Suprapubic skin (tissue), 4 donors: ENCODE measurements around the gene RHBDF1. TPM values are rescaled to one million over a fixed set of nuclear protein-coding genes. Genes with fewer than 3 reads are reported as not detected.

Source experiments
- DNase-seq, 2 donors: peaks; one replicate each; pipeline ENCODE4 v3.0.0-alpha.2; 2019; ENCODE audit warnings: low spot score in 2 of 2
- H3K27ac ChIP-seq: fragments of 200-600 bp; sonication (generic); one replicate; pipeline ENCODE4 v1.5.1; 2019
- H3K27me3 ChIP-seq: fragments of 200-600 bp; sonication (generic); one replicate; pipeline ENCODE4 v1.5.1; 2019
- H3K36me3 ChIP-seq: fragments of 200-600 bp; sonication (generic); one replicate; pipeline ENCODE4 v1.5.1; 2019
- H3K4me1 ChIP-seq: fragments of 200-600 bp; sonication (generic); one replicate; pipeline ENCODE4 v1.5.1; 2019
- H3K4me3 ChIP-seq: fragments of 200-600 bp; sonication (generic); one replicate; pipeline ENCODE4 v1.5.1; 2019; ENCODE audit warnings: mild to moderate bottlenecking
- H3K9me3 ChIP-seq: fragments of 200-600 bp; sonication (generic); one replicate; pipeline ENCODE4 v1.5.1; 2019
- CTCF ChIP-seq, 2 donors: fragments of 200-600 bp in 1 of 2; fragments of 450-650 bp in 1 of 2; sonication (generic) in 1 of 2; IDR thresholded peaks; one replicate each; pipeline ENCODE4 v1.5.1; 2016 to 2019; ENCODE audit warnings: antibody characterized with exemption in 2 of 2, mild to moderate bottlenecking in 1 of 2, moderate library complexity in 1 of 2
- EP300 ChIP-seq: sonication (generic); formaldehyde crosslinking; IDR thresholded peaks from one replicate; pipeline ENCODE4 v1.6.1; 2017; ENCODE audit warnings: antibody characterized with exemption
- POLR2A ChIP-seq, 2 donors: fragments of 450-650 bp; IDR thresholded peaks; one replicate each; pipeline ENCODE4 v1.6.1; 2017; ENCODE audit warnings: antibody characterized with exemption in 2 of 2, mild to moderate bottlenecking in 2 of 2, moderate library complexity in 2 of 2
- POLR2AphosphoS5 ChIP-seq, 3 donors: sonication (generic); formaldehyde crosslinking; IDR thresholded peaks; one replicate each; pipeline ENCODE4 v1.6.1; 2017; ENCODE audit warnings: antibody characterized with exemption in 3 of 3
- WGBS: methylation state at CpG from one replicate; pipeline ENCODE4 v1.1.5; 2018; 5-methylcytosine and 5-hydroxymethylcytosine counted together
- total RNA-seq, 4 donors: library from RNA; depleted of rRNA; stranded (reverse); fragments of >200 nt; gene quantifications; one replicate each; pipeline ENCODE4 v1.1.0, GENCODE V29; 2016

The RHBDF1 gene
- total RNA-seq = 100 to 1,000 TPM in 1 of 4 donors, 10 to 100 TPM in 3; 32.1 to 107 (median 41.2) TPM

- WGBS = 54% methylated on average over 16 of the region's 62 CpGs
- H3K9me3 ChIP-seq = no peaks in the 10 kb centered on the region
- peaks cover 93% of the 10 kb centered on the region for H3K4me1 ChIP-seq
- peak within 1 kb of the TSS; percentile 65 for H3K4me3 ChIP-seq
- peak in 1 of 3 donors; percentile 62 for TF ChIP-seq POLR2AphosphoS5 (IDR thresholded peaks at IDR 0.05)
- TF ChIP-seq EP300 = no peak
- no peaks in the 10 kb centered on the region for H3K27me3 ChIP-seq
- no peak for DNase-seq
- H3K36me3 ChIP-seq = no peaks in the 10 kb centered on the region
- H3K27ac ChIP-seq = peak within 1 kb of the TSS; percentile 92
Measured at GRCh38 chr16:72561-73548, at the start of gene RHBDF1. Gene RHBDF1, minus strand, starts transcription at chr16:72631. Its CDS starts 7,616 bp downstream, at chr16:65015.

GRCh38 chr16:120756-121155, 48.3 kb upstream of the RHBDF1 start:
- H3K9me3 ChIP-seq = no peaks in the 10 kb centered on the region
- TF ChIP-seq EP300 = no peak
- TF ChIP-seq POLR2AphosphoS5 (IDR thresholded peaks at IDR 0.05) = no peak
- TF ChIP-seq CTCF (IDR thresholded peaks at IDR 0.05) = no peak
- H3K27ac ChIP-seq = no peak overlapping the region
- H3K4me3 ChIP-seq = no peak overlapping the region
- WGBS = 94% methylated on average over 2 of the region's 2 CpGs
- no peaks in the 10 kb centered on the region for H3K4me1 ChIP-seq
- no peaks in the 10 kb centered on the region for H3K27me3 ChIP-seq
- DNase-seq = no peak
- peaks cover 17% of the 10 kb centered on the region for H3K36me3 ChIP-seq

- Histone ChIP-seq H3K9me3 (no peaks in the 10 kb centered on the region), H3K36me3 (peaks cover 18% of the 10 kb centered on the region), H3K27ac (no peak overlapping the region), H3K4me1 (no peaks in the 10 kb centered on the region), H3K27me3 (no peaks in the 10 kb centered on the region), H3K4me3 (no peak overlapping the region)
- no peak for DNase-seq
- TF ChIP-seq CTCF (IDR thresholded peaks at IDR 0.05) (no peak), EP300 (no peak), POLR2A (IDR thresholded peaks at IDR 0.05) (no peak), POLR2AphosphoS5 (IDR thresholded peaks at IDR 0.05) (no peak)
- WGBS = 91% methylated on average over 3 of the region's 3 CpGs
Measured at GRCh38 chr16:119835-120491, 47.5 kb upstream of the RHBDF1 start.

GRCh38 chr16:119295-119694, 46.9 kb upstream of the RHBDF1 start:
- no peaks in the 10 kb centered on the region for H3K9me3 ChIP-seq
- TF ChIP-seq CTCF (IDR thresholded peaks at IDR 0.05) (no peak), EP300 (no peak), POLR2A (IDR thresholded peaks at IDR 0.05) (no peak), POLR2AphosphoS5 (IDR thresholded peaks at IDR 0.05) (no peak)
- no peak overlapping the region for H3K27ac ChIP-seq
- H3K27me3 ChIP-seq = no peaks in the 10 kb centered on the region
- WGBS = 97% methylated on average over 5 of the region's 5 CpGs
- no peak for DNase-seq
- H3K4me1 ChIP-seq = no peaks in the 10 kb centered on the region
- peaks cover 17% of the 10 kb centered on the region for H3K36me3 ChIP-seq
- no peak overlapping the region for H3K4me3 ChIP-seq

- Histone ChIP-seq H3K9me3 (no peaks in the 10 kb centered on the region), H3K4me3 (no peak overlapping the region), H3K27me3 (no peaks in the 10 kb centered on the region), H3K36me3 (peaks cover 19% of the 10 kb centered on the region), H3K4me1 (no peaks in the 10 kb centered on the region), H3K27ac (no peak overlapping the region)
- DNase-seq = no peak
- TF ChIP-seq EP300 (no peak), CTCF (IDR thresholded peaks at IDR 0.05) (no peak), POLR2A (IDR thresholded peaks at IDR 0.05) (no peak), POLR2AphosphoS5 (IDR thresholded peaks at IDR 0.05) (no peak)
- WGBS = 63% methylated on average over 2 of the region's 2 CpGs
Measured at GRCh38 chr16:118857-119256, 46.4 kb upstream of the RHBDF1 start.
